Measurements from ENCODE around the gene ALX3. TPM values are rescaled to one million over a fixed set of nuclear protein-coding genes. Genes with fewer than 3 reads are reported as not detected.

Gene ALX3
- total RNA-seq, 1 donor from 2014 or later = not detected

DNA sequence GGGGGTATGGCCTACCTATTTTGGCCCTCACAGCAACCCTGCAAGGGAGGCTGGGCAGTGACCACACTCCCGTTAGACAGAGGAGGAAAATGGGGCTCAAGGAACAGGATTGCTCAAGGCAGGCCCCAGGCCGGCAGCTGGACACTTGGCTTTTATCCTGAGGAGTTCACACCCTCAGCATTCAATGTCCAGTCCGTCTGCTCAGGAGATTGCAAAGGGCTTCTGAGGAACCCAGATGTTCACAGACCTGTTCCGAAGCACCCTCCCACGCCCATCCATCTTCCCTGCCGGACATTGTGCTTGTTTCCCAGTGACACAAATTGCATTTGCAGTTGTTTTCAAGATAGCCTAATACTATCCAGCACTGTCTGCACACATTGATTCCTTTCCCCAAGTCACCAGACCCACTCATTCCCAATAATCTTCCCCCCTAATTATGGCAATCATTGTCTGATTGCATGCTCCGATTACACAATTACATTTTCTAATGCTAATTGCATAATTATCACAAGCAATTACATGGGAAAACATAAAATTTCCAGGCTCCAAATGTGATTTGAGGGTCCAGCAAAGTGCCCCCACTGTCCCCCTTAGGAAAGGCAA, 37.5 kb upstream of the ALX3 start:
- Mint-ChIP-seq H3K4me1 (ENCODE audit: low read depth, unreplicated experiment) (peaks cover 5% of the 10 kb centered on the region), H3K36me3 (ENCODE audit: low read depth, unreplicated experiment) (peaks cover 3% of the 10 kb centered on the region), H3K27me3 (ENCODE audit: low read depth, unreplicated experiment) (peaks cover 57% of the 10 kb centered on the region), H3K9me3 (ENCODE audit: unreplicated experiment) (peaks cover 2% of the 10 kb centered on the region), H3K27ac (ENCODE audit: unreplicated experiment) (no peak overlapping the region), H3K4me3 (ENCODE audit: unreplicated experiment) (no peak overlapping the region)
- H3K27ac ChIP-seq (ENCODE audit: low read depth, low read length) = no peak overlapping the region
- no peak for FAIRE-seq
- no peak overlapping the region for H2AFZ ChIP-seq (ENCODE audit: low read depth, low read length)
- no peak overlapping the region for H3K4me2 ChIP-seq (ENCODE audit: low read length)
- no peak overlapping the region for H3K9ac ChIP-seq (ENCODE audit: low read length)
- no peaks in the 10 kb centered on the region for H3K4me1 ChIP-seq (ENCODE audit: insufficient read depth, low read length)
- DNase-seq (ENCODE audit: low read depth) = no peak
- H3K79me2 ChIP-seq (ENCODE audit: insufficient read depth, low read length) = no peaks in the 10 kb centered on the region
- H3K36me3 ChIP-seq (ENCODE audit: insufficient read depth, low read length) = no peaks in the 10 kb centered on the region
- TF ChIP-seq EZH2 (IDR thresholded peaks at IDR 0.05; ENCODE audit: insufficient read depth, low read length) = no peak
- TF ChIP-seq, protein P1, sequence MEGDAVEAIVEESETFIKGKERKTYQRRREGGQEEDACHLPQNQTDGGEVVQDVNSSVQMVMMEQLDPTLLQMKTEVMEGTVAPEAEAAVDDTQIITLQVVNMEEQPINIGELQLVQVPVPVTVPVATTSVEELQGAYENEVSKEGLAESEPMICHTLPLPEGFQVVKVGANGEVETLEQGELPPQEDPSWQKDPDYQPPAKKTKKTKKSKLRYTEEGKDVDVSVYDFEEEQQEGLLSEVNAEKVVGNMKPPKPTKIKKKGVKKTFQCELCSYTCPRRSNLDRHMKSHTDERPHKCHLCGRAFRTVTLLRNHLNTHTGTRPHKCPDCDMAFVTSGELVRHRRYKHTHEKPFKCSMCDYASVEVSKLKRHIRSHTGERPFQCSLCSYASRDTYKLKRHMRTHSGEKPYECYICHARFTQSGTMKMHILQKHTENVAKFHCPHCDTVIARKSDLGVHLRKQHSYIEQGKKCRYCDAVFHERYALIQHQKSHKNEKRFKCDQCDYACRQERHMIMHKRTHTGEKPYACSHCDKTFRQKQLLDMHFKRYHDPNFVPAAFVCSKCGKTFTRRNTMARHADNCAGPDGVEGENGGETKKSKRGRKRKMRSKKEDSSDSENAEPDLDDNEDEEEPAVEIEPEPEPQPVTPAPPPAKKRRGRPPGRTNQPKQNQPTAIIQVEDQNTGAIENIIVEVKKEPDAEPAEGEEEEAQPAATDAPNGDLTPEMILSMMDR (IDR thresholded peaks at IDR 0.05; ENCODE audit: insufficient read depth, low read depth, low read length) = no peak
- H3K27me3 ChIP-seq (ENCODE audit: insufficient read depth, low read length) = peaks cover 6% of the 10 kb centered on the region
- no peaks in the 10 kb centered on the region for H4K20me1 ChIP-seq (ENCODE audit: insufficient read depth, low read length)
- no peak overlapping the region for H3K4me3 ChIP-seq (ENCODE audit: insufficient read depth, low read depth, low read length)
- H3K9me3 ChIP-seq (ENCODE audit: insufficient read depth, low read depth, low read length) = no peaks in the 10 kb centered on the region

DNA sequence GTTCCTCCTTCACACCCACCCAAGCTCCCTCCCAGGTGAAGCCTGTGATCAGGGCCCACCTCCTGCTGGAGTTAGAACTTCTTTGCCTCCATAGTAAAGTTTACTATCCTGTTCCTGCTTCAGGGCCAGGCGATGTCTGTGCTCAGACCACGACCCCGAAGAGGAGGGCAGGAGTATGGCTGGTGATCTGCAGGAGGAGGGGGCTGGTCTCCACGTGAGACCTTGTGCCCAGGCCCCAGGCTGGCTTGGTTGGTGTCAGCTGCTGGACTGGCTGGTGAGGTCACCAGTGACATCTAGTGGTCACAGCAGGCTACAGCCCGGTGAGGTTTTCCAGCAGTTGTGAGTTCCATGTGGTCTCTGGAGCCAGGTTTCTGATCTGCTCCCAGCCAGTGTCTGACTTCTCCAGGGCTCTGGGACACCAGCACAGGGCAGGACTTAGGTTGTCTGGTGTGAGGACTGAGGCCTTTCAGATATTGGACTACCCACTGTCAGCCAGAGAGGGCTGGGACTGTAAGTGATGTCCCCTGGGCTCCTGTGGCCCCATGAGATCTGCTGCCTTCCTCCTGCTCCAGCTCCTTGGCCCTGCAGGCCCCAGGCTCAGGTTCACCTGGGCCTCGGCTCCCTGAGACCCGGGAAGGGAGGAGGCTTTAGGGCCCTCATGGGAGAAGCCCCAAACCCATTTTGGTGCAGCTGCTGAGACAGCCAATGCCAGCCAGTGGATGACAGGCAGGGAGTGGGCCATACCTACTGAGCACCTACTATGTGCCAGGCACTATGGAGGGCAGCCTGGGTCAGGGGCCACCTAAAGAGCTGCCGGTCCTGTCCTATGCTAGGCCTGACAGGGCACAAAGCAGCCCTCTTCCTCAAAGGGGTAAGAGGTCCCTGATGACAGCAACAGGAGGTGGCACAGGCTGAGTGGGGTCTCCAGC, 35.8 kb upstream of the ALX3 start:
- H3K27me3 ChIP-seq (ENCODE audit: insufficient read depth, low read length) = peaks cover 6% of the 10 kb centered on the region
- Mint-ChIP-seq H3K4me3 (ENCODE audit: unreplicated experiment) (no peak overlapping the region), H3K9me3 (ENCODE audit: unreplicated experiment) (peaks cover 2% of the 10 kb centered on the region), H3K4me1 (ENCODE audit: low read depth, unreplicated experiment) (peaks cover 9% of the 10 kb centered on the region), H3K36me3 (ENCODE audit: low read depth, unreplicated experiment) (peaks cover 3% of the 10 kb centered on the region), H3K27me3 (ENCODE audit: low read depth, unreplicated experiment) (peaks cover 50% of the 10 kb centered on the region), H3K27ac (ENCODE audit: unreplicated experiment) (no peak overlapping the region)
- peaks cover 4% of the 10 kb centered on the region for H3K4me1 ChIP-seq (ENCODE audit: insufficient read depth, low read length)
- no peaks in the 10 kb centered on the region for H4K20me1 ChIP-seq (ENCODE audit: insufficient read depth, low read length)
- H3K4me3 ChIP-seq (ENCODE audit: insufficient read depth, low read depth, low read length) = no peak overlapping the region
- H3K4me2 ChIP-seq (ENCODE audit: low read length) = no peak overlapping the region
- no peak overlapping the region for H3K27ac ChIP-seq (ENCODE audit: low read depth, low read length)
- no peaks in the 10 kb centered on the region for H3K79me2 ChIP-seq (ENCODE audit: insufficient read depth, low read length)
- H3K36me3 ChIP-seq (ENCODE audit: insufficient read depth, low read length) = no peaks in the 10 kb centered on the region
- DNase-seq (ENCODE audit: low read depth) (peak; percentile 22), FAIRE-seq (no peak)
- H3K9me3 ChIP-seq (ENCODE audit: insufficient read depth, low read depth, low read length) = no peaks in the 10 kb centered on the region
- H3K9ac ChIP-seq (ENCODE audit: low read length) = no peak overlapping the region
- TF ChIP-seq, protein P1 (IDR thresholded peaks at IDR 0.05; ENCODE audit: insufficient read depth, low read depth, low read length) = peak; percentile 73
- TF ChIP-seq EZH2 (IDR thresholded peaks at IDR 0.05; ENCODE audit: insufficient read depth, low read length) = no peak
- H2AFZ ChIP-seq (ENCODE audit: low read depth, low read length) = no peak overlapping the region

Data from astrocyte (in vitro differentiated cells and primary cell).